Fibroblast of lung (primary cell): ENCODE results near the gene RHEB. TPM values are rescaled to one million over a fixed set of nuclear protein-coding genes. Genes with fewer than 3 reads are reported as not detected.

Source experiments
- DNase-seq, 2 donors: peaks; one replicate each; pipeline versions ENCODE4 v3.0.0 to v3.0.0-alpha.2; 2010; ENCODE audit warnings: low read depth in 2 of 2
- H2AFZ ChIP-seq: 2 replicates; pipeline ENCODE4 v1.5.1; 2012; ENCODE audit warnings: low read length, control low read depth, inconsistent platforms
- H3K27ac ChIP-seq: 2 replicates; pipeline ENCODE4 v1.5.1; 2011; ENCODE audit warnings: low read length, control low read depth; ENCODE audit not compliant: insufficient read depth
- H3K27me3 ChIP-seq: 2 replicates; pipeline ENCODE4 v1.5.1; 2011; ENCODE audit warnings: mild to moderate bottlenecking, low read length; ENCODE audit not compliant: control insufficient read depth, insufficient read depth
- H3K36me3 ChIP-seq: 2 replicates; pipeline ENCODE4 v1.5.1; 2011; ENCODE audit warnings: low read length; ENCODE audit not compliant: control insufficient read depth, insufficient read depth
- H3K4me1 ChIP-seq: 2 replicates; pipeline ENCODE4 v1.5.1; 2011; ENCODE audit warnings: low read length; ENCODE audit not compliant: control insufficient read depth, insufficient read depth; ENCODE audit errors: extremely low read depth
- H3K4me2 ChIP-seq: 2 replicates; pipeline ENCODE4 v1.5.1; 2011; ENCODE audit warnings: low read length, control low read depth; ENCODE audit not compliant: insufficient read depth; ENCODE audit errors: extremely low read depth
- H3K4me3 ChIP-seq, 4 experiments: fragments of 200-600 bp in 1 of 4; sonication (generic) in 1 of 4; replicated peaks in 1 of 4; 2 replicates each; pipeline ENCODE4 v1.5.1; 2011 to 2016; ENCODE audit warnings: low read length in 4 of 4, low read depth in 3 of 4, mild to moderate bottlenecking in 3 of 4, control low read depth in 2 of 4, inconsistent platforms in 1 of 4, mixed read lengths in 1 of 4; ENCODE audit not compliant: insufficient read depth in 1 of 4; ENCODE audit errors: control extremely low read depth in 1 of 4
- H3K79me2 ChIP-seq: 2 replicates; pipeline ENCODE4 v1.5.1; 2012; ENCODE audit warnings: mild to moderate bottlenecking, low read length, inconsistent platforms; ENCODE audit not compliant: control insufficient read depth, insufficient read depth
- H3K9ac ChIP-seq: 2 replicates; pipeline ENCODE4 v1.5.1; 2011; ENCODE audit warnings: mild to moderate bottlenecking, low read length, control low read depth; ENCODE audit not compliant: insufficient read depth
- H3K9me3 ChIP-seq: 2 replicates; pipeline ENCODE4 v1.5.1; 2012; ENCODE audit warnings: low read depth, low read length; ENCODE audit not compliant: control insufficient read depth, insufficient read depth
- H4K20me1 ChIP-seq: 2 replicates; pipeline ENCODE4 v1.5.1; 2011; ENCODE audit warnings: low read length; ENCODE audit not compliant: control insufficient read depth, insufficient read depth; ENCODE audit errors: extremely low read depth
- EZH2 ChIP-seq: IDR thresholded peaks from 2 replicates; pipeline ENCODE4 v1.5.1; 2012; ENCODE audit warnings: low read length, control low read depth, mild to moderate bottlenecking; ENCODE audit errors: missing control alignments
- polyA plus RNA-seq, 2 donors: library from polyadenylated mRNA; depleted of rRNA in 1 of 2; stranded (reverse) in 1 of 2; unstranded in 1 of 2; fragments of >200 nt; gene quantifications; 2 replicates each; pipeline ENCODE4 v1.2.1, GENCODE V29; 2011 to 2012; ENCODE audit warnings: missing spikeins in 1 of 2
- total RNA-seq: library from RNA; depleted of rRNA; stranded (reverse); fragments of >200 nt; gene quantifications from 2 replicates; pipeline ENCODE4 v1.2.1, GENCODE V29; 2014
- TF ChIP-seq, protein P1 (sequence below), 2 donors: IDR thresholded peaks in 1 of 2; conservative IDR thresholded peaks in 1 of 2; 1 replicate in 1 of 2; 2 replicates in 1 of 2; pipeline ENCODE4 v1.5.1; 2011 to 2012; ENCODE audit warnings: low read length in 2 of 2, control low read depth in 1 of 2, inconsistent platforms in 1 of 2, low read depth in 1 of 2, mild to moderate bottlenecking in 1 of 2

The RHEB gene
- total and polyA plus RNA-seq, 2 donors (not counting 1 experiment from before 2014, with no cell fraction given), result 81.4 to 135 TPM

GRCh38 chr7:151472644-151473380 is 46.9 kb downstream of the RHEB start:
- H3K36me3 ChIP-seq, result peaks cover 9% of the 10 kb centered on the region
- no peaks in the 10 kb centered on the region for H3K4me1 ChIP-seq
- no peak overlapping the region for H3K4me3 ChIP-seq
- no peaks in the 10 kb centered on the region for H4K20me1 ChIP-seq
- H3K9ac ChIP-seq, result no peak overlapping the region
- no peak overlapping the region for H2AFZ ChIP-seq
- H3K9me3 ChIP-seq, result no peaks in the 10 kb centered on the region
- H3K4me2 ChIP-seq, result no peak overlapping the region
- TF ChIP-seq, protein P1, sequence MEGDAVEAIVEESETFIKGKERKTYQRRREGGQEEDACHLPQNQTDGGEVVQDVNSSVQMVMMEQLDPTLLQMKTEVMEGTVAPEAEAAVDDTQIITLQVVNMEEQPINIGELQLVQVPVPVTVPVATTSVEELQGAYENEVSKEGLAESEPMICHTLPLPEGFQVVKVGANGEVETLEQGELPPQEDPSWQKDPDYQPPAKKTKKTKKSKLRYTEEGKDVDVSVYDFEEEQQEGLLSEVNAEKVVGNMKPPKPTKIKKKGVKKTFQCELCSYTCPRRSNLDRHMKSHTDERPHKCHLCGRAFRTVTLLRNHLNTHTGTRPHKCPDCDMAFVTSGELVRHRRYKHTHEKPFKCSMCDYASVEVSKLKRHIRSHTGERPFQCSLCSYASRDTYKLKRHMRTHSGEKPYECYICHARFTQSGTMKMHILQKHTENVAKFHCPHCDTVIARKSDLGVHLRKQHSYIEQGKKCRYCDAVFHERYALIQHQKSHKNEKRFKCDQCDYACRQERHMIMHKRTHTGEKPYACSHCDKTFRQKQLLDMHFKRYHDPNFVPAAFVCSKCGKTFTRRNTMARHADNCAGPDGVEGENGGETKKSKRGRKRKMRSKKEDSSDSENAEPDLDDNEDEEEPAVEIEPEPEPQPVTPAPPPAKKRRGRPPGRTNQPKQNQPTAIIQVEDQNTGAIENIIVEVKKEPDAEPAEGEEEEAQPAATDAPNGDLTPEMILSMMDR (conservative IDR thresholded peaks at IDR 0.05 in 1 of 2, IDR thresholded peaks at IDR 0.05 in 1 of 2; ENCODE audit: low read depth in 1 of 2, low read length in 2 of 2), result no peak
- TF ChIP-seq EZH2, result no peak
- H3K79me2 ChIP-seq, result peaks cover 22% of the 10 kb centered on the region
- DNase-seq, result peak; percentile 42 to 69
- no peaks in the 10 kb centered on the region for H3K27me3 ChIP-seq
- H3K27ac ChIP-seq, result no peak overlapping the region

GRCh38 chr7:151470711-151471110 is 49.0 kb downstream of the RHEB start:
- Histone ChIP-seq H3K79me2 (peaks cover 16% of the 10 kb centered on the region), H3K4me3 (no peak overlapping the region), H3K4me2 (no peak overlapping the region), H3K9me3 (no peaks in the 10 kb centered on the region), H2AFZ (no peak overlapping the region), H3K9ac (no peak overlapping the region), H4K20me1 (no peaks in the 10 kb centered on the region), H3K4me1 (no peaks in the 10 kb centered on the region), H3K36me3 (peaks cover 9% of the 10 kb centered on the region), H3K27ac (no peak overlapping the region), H3K27me3 (no peaks in the 10 kb centered on the region)
- DNase-seq, result no peak
- TF ChIP-seq, protein P1 (conservative IDR thresholded peaks at IDR 0.05 in 1 of 2, IDR thresholded peaks at IDR 0.05 in 1 of 2; ENCODE audit: low read depth in 1 of 2, low read length in 2 of 2), result no peak
- TF ChIP-seq EZH2, result no peak

DNA sequence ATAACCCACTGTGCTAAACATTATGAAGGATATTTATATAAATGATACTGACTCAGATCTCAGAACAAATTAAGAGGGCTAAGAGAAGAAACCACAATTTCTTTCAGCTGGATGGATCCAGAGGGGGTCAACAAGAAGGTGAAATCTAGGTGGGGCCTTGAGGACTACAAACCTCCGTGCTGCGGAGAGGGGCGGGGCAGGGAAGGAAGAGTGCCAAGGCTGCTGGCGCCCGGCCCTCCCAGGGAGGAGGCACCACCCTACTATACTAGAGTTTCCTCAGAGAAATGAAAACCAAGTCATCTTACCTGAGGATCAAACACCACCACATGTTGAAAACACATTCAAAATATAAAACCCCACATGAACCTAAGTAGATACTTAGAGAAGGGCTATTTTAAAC is 50.4 kb downstream of the RHEB start:
- peak in 1 of 2 donors; percentile 44 for DNase-seq
- Histone ChIP-seq H3K4me1 (no peaks in the 10 kb centered on the region), H3K4me3 (no peak overlapping the region), H3K36me3 (peaks cover 9% of the 10 kb centered on the region), H4K20me1 (no peaks in the 10 kb centered on the region), H3K4me2 (no peak overlapping the region), H2AFZ (no peak overlapping the region), H3K27me3 (no peaks in the 10 kb centered on the region), H3K27ac (no peak overlapping the region), H3K9ac (no peak overlapping the region), H3K9me3 (no peaks in the 10 kb centered on the region), H3K79me2 (peaks cover 15% of the 10 kb centered on the region)
- no peak for TF ChIP-seq EZH2
- TF ChIP-seq, protein P1 (conservative IDR thresholded peaks at IDR 0.05 in 1 of 2, IDR thresholded peaks at IDR 0.05 in 1 of 2; ENCODE audit: low read depth in 1 of 2, low read length in 2 of 2), result no peak
